GM12864 (cell line): ENCODE results near the gene CEP295NL.

Experiments used
- DNase-seq: peaks from one replicate; pipeline ENCODE4 v3.0.0-alpha.2; 2011; ENCODE audit warnings: low read depth
- H3K4me3 ChIP-seq: 2 replicates; pipeline ENCODE4 v1.5.1; 2011; ENCODE audit warnings: mild to moderate bottlenecking, low read depth, low read length, control low read depth
- TF ChIP-seq, protein P1 (sequence below): IDR thresholded peaks from 2 replicates; pipeline ENCODE4 v1.5.1; 2011; ENCODE audit warnings: low read depth, mild to moderate bottlenecking, moderate library complexity, low read length, control low read depth, inconsistent platforms; ENCODE audit errors: missing control alignments

The CEP295NL gene, protein sequence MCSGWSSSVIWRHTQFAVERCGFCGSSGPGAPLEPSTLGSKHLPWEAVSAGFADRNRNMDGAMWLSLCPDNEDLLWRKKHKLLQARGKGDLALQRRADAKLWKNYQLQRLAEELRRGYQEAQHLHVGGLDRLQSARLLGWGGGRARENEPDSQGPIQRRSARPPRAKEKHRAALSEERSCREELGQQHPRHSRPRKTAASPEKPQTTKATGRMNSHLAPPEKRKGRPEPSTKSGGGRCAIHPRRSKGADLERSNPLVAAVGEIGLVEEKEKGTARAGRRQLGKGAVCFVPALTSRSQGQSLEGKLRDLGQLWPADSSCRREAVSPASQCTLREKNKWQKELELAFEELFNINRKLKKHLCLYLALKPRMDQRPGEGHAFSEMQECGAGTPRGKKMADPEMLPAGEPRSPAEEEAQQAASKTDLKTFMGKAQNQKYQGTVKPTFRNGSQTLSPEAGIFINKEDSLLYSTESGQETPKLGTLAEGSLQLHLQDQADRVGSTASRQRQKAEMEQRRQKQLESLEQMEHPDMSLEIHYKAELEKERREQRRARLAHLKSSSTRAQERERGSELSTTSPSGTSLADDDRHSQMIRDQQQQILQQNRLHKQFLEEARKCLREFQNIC

DNA sequence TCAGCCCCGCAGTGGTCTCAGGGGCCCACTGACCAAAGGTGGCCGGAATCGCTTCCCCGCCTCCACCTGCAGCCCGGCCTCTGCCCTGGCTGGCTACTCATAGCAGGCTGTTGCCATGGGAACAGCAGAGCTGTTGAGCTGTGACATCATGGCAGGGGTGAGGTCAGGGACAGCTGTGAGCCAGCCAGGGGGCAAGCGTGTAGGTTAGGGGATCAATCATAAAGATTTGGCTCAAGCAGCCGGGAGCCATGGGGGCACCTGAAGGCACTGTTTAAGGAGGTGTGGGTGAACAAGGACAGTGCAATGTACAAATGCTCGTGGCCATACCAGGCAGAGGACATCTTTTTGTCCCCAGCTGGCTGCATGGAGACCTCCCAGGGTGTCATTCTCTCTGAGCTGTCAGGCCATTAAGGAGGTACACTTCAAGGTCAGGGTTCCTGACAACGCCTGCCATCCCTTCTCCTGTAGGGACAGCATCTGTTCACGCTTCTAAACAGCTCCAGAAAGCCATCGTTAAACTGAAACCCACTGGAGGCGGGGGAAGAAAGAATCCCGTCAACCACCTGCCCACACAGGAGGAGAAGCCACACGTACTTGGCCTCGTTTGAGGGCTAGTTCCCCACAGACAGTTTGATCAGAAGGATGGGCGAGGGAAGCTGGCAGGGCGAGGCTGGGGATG is at the start of gene CEP295NL:
CEP295NL (minus strand) TSS at position 101 of the 679 bp plus-strand sequence. CDS start 1,373 bp downstream, outside the sequence.
- TF ChIP-seq, protein P1, sequence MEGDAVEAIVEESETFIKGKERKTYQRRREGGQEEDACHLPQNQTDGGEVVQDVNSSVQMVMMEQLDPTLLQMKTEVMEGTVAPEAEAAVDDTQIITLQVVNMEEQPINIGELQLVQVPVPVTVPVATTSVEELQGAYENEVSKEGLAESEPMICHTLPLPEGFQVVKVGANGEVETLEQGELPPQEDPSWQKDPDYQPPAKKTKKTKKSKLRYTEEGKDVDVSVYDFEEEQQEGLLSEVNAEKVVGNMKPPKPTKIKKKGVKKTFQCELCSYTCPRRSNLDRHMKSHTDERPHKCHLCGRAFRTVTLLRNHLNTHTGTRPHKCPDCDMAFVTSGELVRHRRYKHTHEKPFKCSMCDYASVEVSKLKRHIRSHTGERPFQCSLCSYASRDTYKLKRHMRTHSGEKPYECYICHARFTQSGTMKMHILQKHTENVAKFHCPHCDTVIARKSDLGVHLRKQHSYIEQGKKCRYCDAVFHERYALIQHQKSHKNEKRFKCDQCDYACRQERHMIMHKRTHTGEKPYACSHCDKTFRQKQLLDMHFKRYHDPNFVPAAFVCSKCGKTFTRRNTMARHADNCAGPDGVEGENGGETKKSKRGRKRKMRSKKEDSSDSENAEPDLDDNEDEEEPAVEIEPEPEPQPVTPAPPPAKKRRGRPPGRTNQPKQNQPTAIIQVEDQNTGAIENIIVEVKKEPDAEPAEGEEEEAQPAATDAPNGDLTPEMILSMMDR, result no peak
- H3K4me3 ChIP-seq, result no peak within 1 kb of the TSS
- DNase-seq, result no peak

DNA sequence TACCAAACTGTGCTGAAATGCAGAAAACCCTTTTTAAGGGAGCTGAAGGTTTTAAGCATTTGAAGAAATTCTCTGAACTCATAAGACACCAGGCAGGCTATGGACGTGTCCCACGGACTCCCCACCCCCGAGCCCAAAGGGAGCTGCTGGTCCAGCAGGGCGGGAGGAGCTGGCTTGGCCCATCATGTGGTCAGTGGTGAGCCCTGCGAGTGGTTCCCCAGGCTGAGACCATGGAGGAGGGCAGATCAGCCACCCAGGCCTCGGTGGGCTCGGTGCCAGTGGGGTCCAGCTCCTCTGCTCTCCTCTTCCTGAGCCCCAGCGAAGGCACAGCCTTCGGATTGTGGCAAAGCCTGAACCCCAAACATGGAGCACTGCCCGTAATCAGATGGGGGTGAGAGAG is 49.7 kb upstream of the CEP295NL start:
- TF ChIP-seq, protein P1, result no peak
- H3K4me3 ChIP-seq, result no peak overlapping the region

DNA sequence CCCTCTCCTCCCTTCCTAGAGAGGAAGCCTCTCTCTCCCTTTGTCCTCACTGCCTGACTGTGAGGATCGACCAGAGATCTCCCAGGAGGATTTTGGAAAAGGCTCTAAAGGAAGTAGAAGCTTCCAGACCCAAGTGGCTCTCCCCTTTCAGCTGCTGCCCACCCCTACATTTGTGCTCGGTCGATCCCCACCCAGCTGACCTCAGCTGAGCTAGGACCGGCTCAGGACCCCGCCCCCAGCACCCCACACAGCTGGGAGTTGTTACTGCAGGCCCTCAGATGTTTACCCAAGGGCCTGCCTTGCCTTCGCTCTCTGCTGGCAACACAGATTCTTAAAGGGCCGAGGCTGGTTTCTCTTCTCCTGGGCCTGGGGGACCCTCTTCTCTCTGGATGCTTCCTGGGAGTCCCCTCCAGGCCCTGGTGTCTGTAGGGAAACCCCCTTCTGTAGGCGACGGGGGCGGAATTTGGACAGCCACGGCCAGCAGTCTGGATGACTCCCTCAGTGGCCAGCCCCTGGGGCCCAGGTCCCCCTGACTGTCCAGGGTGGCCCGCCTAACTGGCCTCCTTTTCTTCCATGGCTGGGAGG is 49.1 kb upstream of the CEP295NL start:
- TF ChIP-seq, protein P1, result no peak
- no peak overlapping the region for H3K4me3 ChIP-seq
- DNase-seq, result no peak

More for the DNA sequence above, 49.7 kb upstream of the CEP295NL start:
- DNase-seq, result no peak

DNA sequence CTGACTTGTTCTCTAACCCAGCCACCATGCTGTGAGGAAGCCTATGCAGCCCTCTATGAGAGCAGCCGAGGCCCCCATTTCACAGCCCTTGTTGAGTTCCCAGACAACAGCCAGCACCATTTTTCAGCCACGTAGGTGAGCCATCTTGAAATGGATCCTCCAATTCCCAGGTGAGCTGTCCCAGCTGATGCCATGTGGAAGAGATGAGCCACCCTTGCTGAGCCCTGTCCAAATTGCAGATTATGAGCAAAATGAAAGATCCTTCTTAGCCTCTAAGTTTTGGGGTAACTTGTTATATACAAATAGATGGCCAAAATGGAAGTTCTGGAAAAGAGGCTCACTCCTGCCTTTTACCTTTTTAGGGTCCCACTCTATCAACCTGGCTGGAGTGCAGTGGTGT is 47.9 kb upstream of the CEP295NL start:
- no peak for DNase-seq
- H3K4me3 ChIP-seq, result no peak overlapping the region
- TF ChIP-seq, protein P1, result no peak

DNA sequence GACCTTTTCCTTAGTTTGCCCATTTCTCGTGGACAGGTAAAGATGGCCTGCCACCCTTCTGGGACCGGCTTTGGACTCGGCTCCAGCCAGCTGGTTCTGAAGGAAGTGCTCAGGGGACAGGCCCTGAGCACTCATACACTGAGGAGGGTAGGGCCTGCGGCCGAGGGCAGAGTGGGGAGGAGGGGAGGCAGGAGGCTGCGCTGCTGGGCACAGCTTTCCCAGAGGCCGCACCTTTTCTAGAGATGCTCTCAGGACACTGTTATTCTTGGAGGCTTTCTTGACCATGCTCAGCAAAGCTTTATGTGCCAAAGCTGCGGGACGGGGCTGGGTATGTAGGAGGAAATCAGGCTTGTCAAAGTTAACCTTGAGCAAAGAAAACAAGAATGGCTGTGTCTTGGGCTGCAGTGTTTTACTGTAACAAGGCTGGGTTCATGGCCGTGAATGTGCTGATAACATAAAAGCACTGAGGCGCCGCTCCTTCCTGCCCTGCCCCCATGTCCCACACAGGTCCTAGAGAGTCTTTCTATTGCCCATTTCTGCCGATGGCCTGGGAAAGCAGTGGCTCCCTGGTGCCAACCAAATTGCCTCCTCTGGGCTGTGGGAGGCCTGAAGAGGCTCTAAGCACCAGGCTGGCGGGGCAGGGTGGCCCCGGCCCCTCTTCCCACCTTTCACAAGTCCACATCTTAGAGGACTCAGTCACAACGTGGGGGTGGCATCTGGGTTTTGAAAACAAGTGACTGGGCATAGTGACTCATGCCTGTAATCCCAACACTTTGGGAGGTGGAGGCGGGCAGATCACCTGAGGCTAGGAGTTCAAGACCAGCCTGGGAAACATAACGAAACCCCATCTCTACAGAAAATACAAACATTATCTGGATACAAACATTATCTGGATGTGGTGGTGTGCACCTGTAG is 44.5 kb upstream of the CEP295NL start:
- no peak overlapping the region for H3K4me3 ChIP-seq
- DNase-seq, result no peak
- TF ChIP-seq, protein P1, result no peak

DNA sequence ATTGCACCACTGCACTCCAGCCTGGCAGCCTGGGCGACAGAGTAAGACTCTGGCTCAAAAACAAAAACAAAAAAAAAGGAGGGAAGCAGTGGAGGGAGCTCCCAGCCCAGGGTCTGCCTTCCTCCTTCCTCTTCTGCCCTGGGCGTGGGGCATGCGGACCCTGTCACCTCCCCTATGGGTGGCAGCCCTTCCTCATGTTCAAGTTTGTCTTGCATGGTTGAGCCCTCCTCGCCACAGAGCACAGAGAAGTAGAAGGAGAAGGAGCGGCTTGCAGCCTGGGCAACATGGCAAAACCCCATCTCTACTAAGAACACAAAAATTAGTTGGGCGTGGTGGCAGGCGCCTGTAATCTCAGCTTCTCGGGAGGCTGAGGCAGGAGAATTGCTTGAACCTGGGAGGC is 43.6 kb upstream of the CEP295NL start:
- no peak overlapping the region for H3K4me3 ChIP-seq
- no peak for DNase-seq
- TF ChIP-seq, protein P1, result no peak
